GM21390 (cell line): ENCODE measurements around the gene FBLN1.

ENCODE experiments used
- ATAC-seq: cut with Tn5 transposase; IDR thresholded peaks from one replicate; pipeline ENCODE4 v1.9.1; 2021; ENCODE audit not compliant: unreplicated experiment

The FBLN1 gene

GRCh38 chr22:45503816-45504372, 1.2 kb downstream of the FBLN1 start:
- ATAC-seq: no peak

DNA sequence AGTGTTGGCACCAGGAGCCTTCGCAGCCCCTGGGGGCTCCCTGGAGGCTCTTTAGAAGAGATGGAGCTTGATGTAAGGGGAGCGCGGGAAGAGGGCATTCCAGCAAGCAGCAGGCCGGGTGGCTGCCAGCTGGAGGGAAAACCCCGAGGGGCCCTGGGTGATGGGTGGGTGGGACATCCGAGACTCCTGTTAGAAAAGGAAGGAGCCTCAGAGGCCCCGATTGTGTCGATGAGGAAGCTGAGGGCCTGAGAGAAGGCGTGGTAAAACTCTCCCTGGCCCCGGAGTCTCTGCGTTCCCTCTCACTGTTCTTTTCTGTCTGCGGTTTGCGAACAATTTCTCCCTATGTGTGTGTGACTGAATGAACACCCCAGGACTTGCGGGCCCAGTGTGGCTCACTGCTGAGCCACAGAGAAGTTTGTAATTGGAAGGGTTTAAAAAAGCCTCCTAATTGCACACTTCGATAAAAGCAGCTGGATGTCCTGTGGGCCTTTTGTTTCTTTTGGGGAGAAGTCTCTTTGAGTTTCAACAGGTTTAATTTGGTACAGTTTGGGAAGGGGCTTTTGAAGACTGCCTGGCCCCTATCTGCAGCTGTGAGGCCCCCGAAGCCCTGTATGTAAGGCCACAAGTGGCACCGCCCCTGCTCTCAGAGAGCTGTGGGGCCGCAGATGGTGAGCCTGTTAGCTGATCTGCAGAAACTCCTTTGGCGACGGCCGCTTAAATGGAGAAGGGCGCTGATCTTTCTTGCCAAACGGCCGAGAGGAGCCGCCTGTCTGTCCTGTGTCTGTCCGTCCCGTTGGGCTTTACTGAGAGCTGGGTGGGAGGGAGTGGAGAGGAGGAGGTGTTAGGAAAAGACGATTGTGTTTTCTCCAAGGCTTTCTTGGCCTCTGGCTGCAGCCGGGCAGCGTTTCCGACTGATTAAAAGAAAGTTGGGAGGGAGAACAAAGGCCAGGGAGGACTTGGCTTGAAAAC, 2.0 kb downstream of the FBLN1 start:
- ATAC-seq: no peak

GRCh38 chr22:45505991-45506747, 3.5 kb downstream of the FBLN1 start:
- no peak for ATAC-seq

DNA sequence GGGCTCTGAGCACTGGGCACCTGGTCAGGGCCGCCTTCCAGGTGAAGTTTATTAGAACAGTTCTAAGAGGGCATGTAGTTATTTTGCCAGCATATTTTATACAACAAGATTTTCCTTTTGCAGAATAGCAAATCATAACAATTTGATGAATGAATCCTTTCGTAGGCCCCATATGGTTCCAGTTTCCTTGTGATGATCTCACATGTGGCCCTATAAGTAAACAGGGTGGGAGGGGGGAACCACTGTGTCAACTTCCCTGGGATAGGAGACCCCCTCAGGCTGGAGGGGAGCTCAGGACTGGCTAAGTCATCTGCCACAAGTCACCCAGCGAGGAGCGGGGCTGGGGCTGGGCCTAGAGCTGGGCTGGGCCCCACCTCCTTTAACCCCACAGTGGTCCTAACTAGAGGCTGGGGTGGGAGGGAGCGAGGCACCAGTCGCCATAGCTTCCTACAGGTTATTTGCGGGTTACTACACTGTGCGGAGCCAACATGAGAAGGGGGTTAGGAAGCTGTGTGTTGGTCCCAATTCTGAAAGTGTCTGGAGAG, 4.2 kb downstream of the FBLN1 start:
- ATAC-seq: no peak

DNA sequence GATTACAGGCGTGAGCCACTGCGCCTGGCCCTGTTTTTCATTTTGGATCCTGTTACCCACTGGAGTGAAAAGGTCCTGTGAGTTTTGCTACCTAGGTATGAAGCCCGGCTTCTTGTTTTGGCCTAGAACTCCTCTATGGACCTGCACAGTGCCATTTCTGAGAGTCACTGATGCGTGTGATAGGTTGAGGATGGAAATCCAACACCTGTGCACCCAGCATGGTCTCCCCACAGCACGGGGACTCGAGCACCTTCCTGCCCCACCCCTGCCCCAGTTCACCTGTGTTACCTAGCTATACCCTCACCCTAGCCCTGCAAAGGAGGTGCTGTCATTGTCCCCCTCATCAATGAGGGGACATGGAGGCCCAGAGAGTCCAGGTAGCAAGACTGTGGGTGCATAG, 5.1 kb downstream of the FBLN1 start:
- no peak for ATAC-seq

DNA sequence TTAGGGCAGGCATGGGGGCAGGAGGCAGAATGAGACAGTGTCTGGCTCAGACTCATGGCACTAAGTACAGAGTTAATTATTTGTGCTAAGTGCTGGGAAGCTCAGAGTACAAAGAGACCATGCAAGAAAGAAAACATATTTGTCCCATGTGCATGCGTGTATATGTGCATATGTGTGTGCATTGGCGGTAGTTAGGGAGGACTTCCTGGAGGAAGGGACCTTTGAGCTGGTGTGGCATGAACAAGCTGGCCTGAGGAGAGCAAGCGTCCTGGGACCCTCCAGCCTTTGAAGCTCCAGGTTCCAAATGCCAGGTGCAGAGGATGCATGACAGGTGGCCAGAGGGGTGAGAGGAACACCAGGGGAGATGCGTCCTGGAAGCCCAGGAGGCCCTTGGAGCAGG, 6.1 kb downstream of the FBLN1 start:
- no peak for ATAC-seq

- ATAC-seq: no peak
Observed at GRCh38 chr22:45510376-45511232, 7.9 kb downstream of the FBLN1 start.

- no peak for ATAC-seq
Observed at GRCh38 chr22:45511847-45512261, 9.2 kb downstream of the FBLN1 start.

DNA sequence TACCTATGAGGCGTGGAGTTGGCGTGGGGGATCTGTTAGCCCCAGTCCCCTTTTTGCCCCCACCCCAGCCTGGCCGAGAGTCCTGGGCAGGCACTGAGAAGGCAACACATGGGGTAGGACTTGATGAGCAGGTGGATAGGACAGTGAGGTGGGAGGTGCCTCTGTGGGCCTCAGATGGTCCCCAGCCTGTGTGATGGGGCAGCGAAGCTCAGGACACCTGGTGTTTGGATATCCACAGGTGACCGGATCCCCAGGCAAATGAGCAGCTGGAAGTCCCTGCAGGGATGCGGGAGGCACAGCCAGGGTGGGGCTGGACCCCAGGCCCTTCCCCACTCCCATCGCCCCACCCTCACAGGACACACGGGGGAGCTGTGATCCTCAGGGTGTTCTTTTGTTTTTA, 9.7 kb downstream of the FBLN1 start:
- ATAC-seq: no peak

DNA sequence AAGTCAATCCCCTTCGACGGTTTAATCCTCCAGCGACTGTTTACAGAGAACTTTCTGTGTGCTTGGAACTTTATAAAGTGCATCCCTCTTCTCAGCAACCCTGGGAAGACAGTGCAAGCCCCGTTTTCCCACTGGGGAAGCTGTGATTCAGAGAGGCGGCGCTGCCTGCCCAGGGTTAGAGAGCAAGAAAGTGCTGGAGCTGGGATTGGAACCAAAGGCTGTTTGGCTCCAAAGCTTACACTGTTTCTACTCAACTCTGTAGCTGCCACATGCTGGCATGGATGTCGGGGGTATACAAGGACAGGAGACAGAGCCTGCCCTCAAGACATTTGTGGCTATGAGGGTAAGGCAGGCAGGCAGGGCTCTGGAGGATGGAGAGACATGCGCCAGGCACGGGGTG, 13.0 kb downstream of the FBLN1 start:
- ATAC-seq: no peak

- no peak for ATAC-seq
Observed at GRCh38 chr22:45516163-45516562, 13.5 kb downstream of the FBLN1 start.

- no peak for ATAC-seq
Observed at GRCh38 chr22:45516923-45517675, 14.4 kb downstream of the FBLN1 start.

DNA sequence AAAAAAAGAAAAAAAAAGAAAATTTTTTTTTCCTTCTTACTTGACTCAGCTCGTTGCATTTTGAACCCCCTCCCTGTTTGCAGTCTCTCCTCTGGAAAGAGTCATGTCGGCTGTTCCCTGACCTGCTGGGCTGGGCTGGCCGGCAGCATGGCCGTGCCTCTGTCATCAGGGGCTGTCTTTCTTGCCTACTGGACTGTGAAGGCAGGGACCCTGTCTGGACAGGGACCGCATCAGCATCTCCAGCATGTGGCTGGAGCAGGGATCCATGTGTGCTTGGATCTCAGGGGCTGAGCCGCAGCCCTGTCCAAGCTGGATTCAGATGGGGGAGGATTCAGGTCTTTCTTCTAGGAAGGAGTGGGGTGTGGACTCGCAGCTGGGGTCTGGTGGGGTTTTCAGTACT, 15.5 kb downstream of the FBLN1 start:
- no peak for ATAC-seq

DNA sequence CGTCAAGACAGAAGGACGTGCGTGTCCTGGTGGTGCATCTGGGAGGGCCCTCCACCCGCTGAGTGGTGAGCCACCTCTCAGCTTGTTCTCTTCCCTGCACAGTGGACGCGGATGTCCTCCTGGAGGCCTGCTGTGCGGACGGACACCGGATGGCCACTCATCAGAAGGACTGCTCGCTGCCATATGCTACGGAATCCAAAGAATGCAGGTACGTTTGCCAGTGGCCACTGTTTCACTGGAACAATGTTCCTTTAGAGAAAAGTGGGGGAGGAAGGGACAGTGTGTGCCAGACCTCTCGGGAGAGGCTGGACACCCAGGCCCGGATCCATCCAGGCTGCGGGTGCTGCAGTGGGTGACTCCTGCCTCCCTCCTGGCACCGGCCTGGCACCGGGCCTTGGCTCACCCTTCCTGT, 15.9 kb downstream of the FBLN1 start:
- ATAC-seq: no peak

DNA sequence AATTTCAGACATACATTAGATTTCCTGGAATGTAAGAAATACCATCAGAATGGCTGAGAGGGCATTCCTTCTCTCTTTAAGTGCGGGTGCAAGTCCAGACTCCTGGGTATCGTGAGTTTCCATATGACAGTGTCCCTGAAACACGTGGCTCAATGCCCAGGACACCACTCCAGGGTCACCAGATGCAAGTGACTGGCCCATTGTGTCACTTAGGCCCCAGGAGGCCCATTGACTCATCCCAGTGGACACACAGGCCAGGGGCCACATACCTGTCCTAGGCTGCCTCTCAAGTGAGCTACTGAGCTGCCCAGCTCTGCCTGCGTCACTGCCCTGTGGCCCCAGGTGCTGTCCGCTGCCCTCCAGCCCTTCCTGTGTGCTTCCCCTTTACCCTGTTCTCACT, 18.5 kb downstream of the FBLN1 start:
- no peak for ATAC-seq

DNA sequence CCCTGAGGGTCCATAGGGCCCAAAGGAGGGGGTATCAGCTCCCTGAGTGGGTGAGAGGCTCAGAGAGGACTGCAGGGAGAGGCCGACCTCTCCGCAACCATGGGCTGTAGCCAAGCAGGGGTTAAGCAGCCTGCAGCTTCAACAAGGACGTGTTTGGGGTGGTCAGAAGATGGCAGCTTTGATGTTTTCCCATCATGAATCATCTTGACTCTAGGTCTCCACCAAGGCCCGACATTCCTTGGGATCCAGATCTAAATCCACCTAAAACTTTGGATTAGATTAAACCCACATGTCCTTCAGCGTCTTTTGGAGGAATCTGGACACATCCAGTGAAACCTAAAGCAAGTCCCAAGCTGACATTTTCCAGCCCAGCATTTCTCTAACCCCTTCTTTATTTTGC, 19.8 kb downstream of the FBLN1 start:
- no peak for ATAC-seq

DNA sequence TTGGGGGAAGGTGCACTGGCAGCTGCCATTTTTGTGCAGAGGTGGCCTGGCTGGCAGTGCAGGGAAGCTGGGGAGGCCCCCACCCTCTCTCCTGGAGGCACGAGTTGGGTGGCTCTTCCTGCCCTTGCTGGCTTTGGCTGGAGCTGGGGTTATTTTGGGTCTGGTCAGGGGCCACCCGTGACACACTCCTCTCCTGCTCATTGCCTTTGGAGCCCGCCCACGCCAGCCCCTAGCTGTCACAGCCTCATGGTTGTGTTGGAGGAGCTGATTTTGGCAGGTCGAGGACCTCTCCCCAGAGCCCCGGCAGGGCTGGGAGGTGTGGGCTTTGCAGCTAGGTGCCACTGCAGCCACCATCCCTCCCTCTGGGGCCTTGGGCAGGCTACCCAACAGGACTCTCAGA, 21.5 kb downstream of the FBLN1 start:
- ATAC-seq: no peak

GRCh38 chr22:45524966-45525365, 22.3 kb downstream of the FBLN1 start:
- ATAC-seq: no peak

DNA sequence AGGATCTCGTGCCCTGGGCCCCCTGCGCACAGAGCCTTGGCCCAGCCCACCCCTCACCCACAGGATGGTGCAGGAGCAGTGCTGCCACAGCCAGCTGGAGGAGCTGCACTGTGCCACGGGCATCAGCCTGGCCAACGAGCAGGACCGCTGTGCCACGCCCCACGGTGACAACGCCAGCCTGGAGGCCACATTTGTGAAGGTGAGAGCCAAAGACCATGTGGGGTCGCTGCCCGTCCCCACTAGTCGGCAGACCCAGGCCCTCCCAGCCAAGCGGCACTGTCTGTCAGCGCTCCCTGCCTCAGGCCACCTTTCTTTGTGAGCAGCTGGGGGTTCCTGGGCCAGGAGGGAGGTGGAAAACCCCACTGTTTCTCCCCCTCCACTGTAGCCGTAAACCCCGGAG, 22.8 kb downstream of the FBLN1 start:
- no peak for ATAC-seq

DNA sequence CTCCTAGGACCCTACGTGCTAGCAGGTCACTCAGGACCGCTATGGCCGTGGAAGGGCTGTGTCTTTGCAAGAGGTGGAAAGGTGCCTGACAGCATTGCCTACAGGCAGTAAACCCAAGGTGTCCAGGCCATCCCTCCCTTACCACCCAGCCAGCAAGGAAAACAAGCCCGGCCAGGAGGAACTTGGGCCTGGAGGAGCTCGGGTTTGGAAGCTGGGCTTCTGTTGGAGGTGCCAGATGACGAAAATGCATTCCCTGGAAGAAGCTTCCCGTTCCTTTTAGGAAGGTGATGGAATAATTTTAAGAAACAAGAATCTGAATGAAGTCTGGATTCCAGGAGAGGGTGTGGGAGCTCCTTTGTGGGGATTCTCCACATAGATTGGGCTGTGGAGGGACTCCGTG, 23.6 kb downstream of the FBLN1 start:
- no peak for ATAC-seq
